GM12891 (cell line): ENCODE data around the gene LYPD6B.
"Not testable (repeated sequence)": the region's sequence is repeated elsewhere in the genome, so short reads cannot be mapped to it uniquely, and the experiment has no call there.

ENCODE experiments used
- POLR2A ChIP-seq: IDR thresholded peaks from 2 replicates; pipeline ENCODE4 v1.6.1; 2011; ENCODE audit warnings: low read depth, low read length, control low read depth
- POLR2AphosphoS5 ChIP-seq: IDR thresholded peaks from 2 replicates; pipeline ENCODE4 v1.6.1; 2011; ENCODE audit warnings: low read depth, low read length, control low read depth
- POU2F2 ChIP-seq: IDR thresholded peaks from 2 replicates; pipeline ENCODE4 v1.6.1; 2011; ENCODE audit warnings: low read depth, mild to moderate bottlenecking, control low read depth, low read length, moderate library complexity
- SPI1 ChIP-seq: IDR thresholded peaks from 2 replicates; pipeline ENCODE4 v1.6.1; 2011; ENCODE audit warnings: low read depth, low read length, control low read depth
- TAF1 ChIP-seq: IDR thresholded peaks from 2 replicates; pipeline ENCODE4 v1.6.1; 2011; ENCODE audit warnings: low read depth, low read length, control low read depth

GRCh38 chr2:149256877-149257276 is 218.4 kb downstream of the LYPD6B start:
- TF ChIP-seq POLR2A, POLR2AphosphoS5, TAF1, SPI1, POU2F2: not testable (repeated sequence)
